ENCODE results near the gene MYH11. TPM values are rescaled to one million over a fixed set of nuclear protein-coding genes. Genes with fewer than 3 reads are reported as not detected.

MYH11 gene
- polyA plus RNA-seq, 1 donor from 2014 or later: not detected

DNA sequence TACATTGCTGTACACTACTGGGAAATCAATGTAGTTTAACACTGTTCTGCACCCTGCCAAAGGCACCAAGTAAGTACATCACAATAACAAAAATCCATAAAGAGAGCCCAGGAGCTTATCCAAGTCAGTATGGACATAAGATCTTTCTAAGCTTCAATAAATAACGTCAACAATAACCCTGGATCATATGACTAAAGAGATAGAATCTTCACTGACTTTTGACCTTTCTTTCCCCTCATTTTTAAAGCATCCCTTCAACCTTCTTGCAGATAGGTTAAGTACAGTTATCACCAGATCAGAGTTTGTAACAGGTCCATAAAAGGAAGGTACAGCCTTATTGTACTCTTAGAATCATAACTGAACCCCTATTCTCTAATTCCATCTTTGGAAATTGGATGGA is 29.2 kb upstream of the MYH11 start:
- Histone ChIP-seq H3K9ac (ENCODE audit: low read length) (no peak overlapping the region), H3F3A (ENCODE audit: insufficient read depth, low read length, poor library complexity, severe bottlenecking) (no peaks in the 10 kb centered on the region), H3K4me3 (ENCODE audit: low read length) (no peak overlapping the region), H3K27me3 (ENCODE audit: insufficient read depth, low read depth, low read length) (no peaks in the 10 kb centered on the region), H3K36me3 (ENCODE audit: insufficient read depth, low read length) (peaks cover 7% of the 10 kb centered on the region), H2AFZ (ENCODE audit: low read depth, low read length) (no peak overlapping the region), H3K27ac (ENCODE audit: low read length) (no peak overlapping the region), H3K9me3 (ENCODE audit: low read length) (no peaks in the 10 kb centered on the region), H3K79me2 (replicated peaks; ENCODE audit: insufficient read depth, low read length) (peaks cover 22% of the 10 kb centered on the region), H3K9me2 (ENCODE audit: insufficient read depth, low read length) (no peaks in the 10 kb centered on the region), H4K20me1 (ENCODE audit: insufficient read depth) (no peaks in the 10 kb centered on the region), H3K4me2 (ENCODE audit: low read length) (no peak overlapping the region)
- TF ChIP-seq, protein P1, sequence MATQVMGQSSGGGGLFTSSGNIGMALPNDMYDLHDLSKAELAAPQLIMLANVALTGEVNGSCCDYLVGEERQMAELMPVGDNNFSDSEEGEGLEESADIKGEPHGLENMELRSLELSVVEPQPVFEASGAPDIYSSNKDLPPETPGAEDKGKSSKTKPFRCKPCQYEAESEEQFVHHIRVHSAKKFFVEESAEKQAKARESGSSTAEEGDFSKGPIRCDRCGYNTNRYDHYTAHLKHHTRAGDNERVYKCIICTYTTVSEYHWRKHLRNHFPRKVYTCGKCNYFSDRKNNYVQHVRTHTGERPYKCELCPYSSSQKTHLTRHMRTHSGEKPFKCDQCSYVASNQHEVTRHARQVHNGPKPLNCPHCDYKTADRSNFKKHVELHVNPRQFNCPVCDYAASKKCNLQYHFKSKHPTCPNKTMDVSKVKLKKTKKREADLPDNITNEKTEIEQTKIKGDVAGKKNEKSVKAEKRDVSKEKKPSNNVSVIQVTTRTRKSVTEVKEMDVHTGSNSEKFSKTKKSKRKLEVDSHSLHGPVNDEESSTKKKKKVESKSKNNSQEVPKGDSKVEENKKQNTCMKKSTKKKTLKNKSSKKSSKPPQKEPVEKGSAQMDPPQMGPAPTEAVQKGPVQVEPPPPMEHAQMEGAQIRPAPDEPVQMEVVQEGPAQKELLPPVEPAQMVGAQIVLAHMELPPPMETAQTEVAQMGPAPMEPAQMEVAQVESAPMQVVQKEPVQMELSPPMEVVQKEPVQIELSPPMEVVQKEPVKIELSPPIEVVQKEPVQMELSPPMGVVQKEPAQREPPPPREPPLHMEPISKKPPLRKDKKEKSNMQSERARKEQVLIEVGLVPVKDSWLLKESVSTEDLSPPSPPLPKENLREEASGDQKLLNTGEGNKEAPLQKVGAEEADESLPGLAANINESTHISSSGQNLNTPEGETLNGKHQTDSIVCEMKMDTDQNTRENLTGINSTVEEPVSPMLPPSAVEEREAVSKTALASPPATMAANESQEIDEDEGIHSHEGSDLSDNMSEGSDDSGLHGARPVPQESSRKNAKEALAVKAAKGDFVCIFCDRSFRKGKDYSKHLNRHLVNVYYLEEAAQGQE (IDR thresholded peaks at IDR 0.05; ENCODE audit: borderline replicate concordance): no peak
- TF ChIP-seq RAD21 (conservative IDR thresholded peaks at IDR 0.05) (no peak), MXI1 (conservative IDR thresholded peaks at IDR 0.05; ENCODE audit: poor library complexity, severe bottlenecking) (no peak), CTCF (IDR thresholded peaks at IDR 0.05; ENCODE audit: poor library complexity, severe bottlenecking) (no peak), POLR2AphosphoS5 (IDR thresholded peaks at IDR 0.05) (no peak)

GRCh38 chr16:15885560-15886001 is 28.8 kb upstream of the MYH11 start:
- H3K27ac ChIP-seq (ENCODE audit: low read length): no peak overlapping the region
- H4K20me1 ChIP-seq (ENCODE audit: insufficient read depth): no peaks in the 10 kb centered on the region
- H3K79me2 ChIP-seq (replicated peaks; ENCODE audit: insufficient read depth, low read length): peaks cover 22% of the 10 kb centered on the region
- no peak overlapping the region for H2AFZ ChIP-seq (ENCODE audit: low read depth, low read length)
- H3K4me2 ChIP-seq (ENCODE audit: low read length): no peak overlapping the region
- H3K9me3 ChIP-seq (ENCODE audit: low read length): no peaks in the 10 kb centered on the region
- no peak for TF ChIP-seq EZH2 (IDR thresholded peaks at IDR 0.05; ENCODE audit: borderline replicate concordance, insufficient read depth, low read length, poor library complexity, severe bottlenecking)
- TF ChIP-seq TAF1 (IDR thresholded peaks at IDR 0.05; ENCODE audit: low read depth): no peak
- no peak for TF ChIP-seq CTCF (IDR thresholded peaks at IDR 0.05; ENCODE audit: poor library complexity, severe bottlenecking)
- TF ChIP-seq, protein P1 (IDR thresholded peaks at IDR 0.05; ENCODE audit: borderline replicate concordance): no peak
- no peak for TF ChIP-seq SMC3 (conservative IDR thresholded peaks at IDR 0.05; ENCODE audit: poor library complexity)
- TF ChIP-seq RAD21 (conservative IDR thresholded peaks at IDR 0.05): no peak
- TF ChIP-seq MXI1 (conservative IDR thresholded peaks at IDR 0.05; ENCODE audit: poor library complexity, severe bottlenecking): no peak
- no peak for TF ChIP-seq POLR2AphosphoS5 (IDR thresholded peaks at IDR 0.05)
- TF ChIP-seq EP300 (conservative IDR thresholded peaks at IDR 0.05; ENCODE audit: poor library complexity, severe bottlenecking): no peak
- H3K27me3 ChIP-seq (ENCODE audit: insufficient read depth, low read depth, low read length): no peaks in the 10 kb centered on the region
- peaks cover 7% of the 10 kb centered on the region for H3K36me3 ChIP-seq (ENCODE audit: insufficient read depth, low read length)
- no peaks in the 10 kb centered on the region for H3K9me2 ChIP-seq (ENCODE audit: insufficient read depth, low read length)
- no peaks in the 10 kb centered on the region for H3F3A ChIP-seq (ENCODE audit: insufficient read depth, low read length, poor library complexity, severe bottlenecking)
- H3K9ac ChIP-seq (ENCODE audit: low read length): no peak overlapping the region
- no peak overlapping the region for H3K4me3 ChIP-seq (ENCODE audit: low read length)

All from neural cell (in vitro differentiated cells).